K562 (cell line): ENCODE measurements around the gene DYRK1A. TPM values are rescaled to one million over a fixed set of nuclear protein-coding genes. Genes with fewer than 3 reads are reported as not detected.

Experiments used
- ATAC-seq: fragments of 200-7000 bp; cut with Tn5 transposase; 3 replicates; pipeline ENCODE4 v1.9.1; 2020; ENCODE audit warnings: moderate library complexity
- BruUV-seq: library from RNA; stranded (reverse); fragments of 400-500 nt; replicated peaks from 2 replicates; lab custom pipeline; 2021; lab: Mats Ljungman, UMichigan
- CTCF ChIA-PET: fragments of 300-600 bp; formaldehyde crosslinking; extraction: SDS; loops from one replicate; lab custom pipeline; 2021; ENCODE audit warnings: low intra/inter-chr PET ratio; lab: Yijun Ruan, JAX
- POLR2A ChIA-PET: fragments of 300-600, 350-650 bp; sonication (Branson Sonifier 250); formaldehyde crosslinking; extraction: SDS; loops from one replicate; lab custom pipeline; 2021; ENCODE audit warnings: antibody characterized with exemption, inconsistent platforms; lab: Yijun Ruan, JAX
- DNase-seq, 4 experiments: peaks; one replicate each; pipeline versions ENCODE4 v3.0.0 to v3.0.0-alpha.2; 2011 to 2018; ENCODE audit warnings: low spot score in 3 of 4, mixed read lengths in 3 of 4; ENCODE audit errors: extremely low read depth in 1 of 4
- FAIRE-seq: peaks from 2 replicates; lab custom pipeline; 2011; peaks lifted over from hg19 to GRCh38; lab: Jason Lieb, UNC
- H2AFZ ChIP-seq: 2 replicates; pipeline ENCODE4 v1.6.0; 2011; ENCODE audit warnings: low read depth, low read length, control low read depth, inconsistent platforms
- H3K27ac ChIP-seq: fragments of 200-600 bp; 3 replicates; pipeline ENCODE4 v1.8.0; 2011; ENCODE audit warnings: low read depth, mild to moderate bottlenecking, control low read depth, inconsistent platforms, low read length, moderate library complexity, mixed read lengths; ENCODE audit errors: extremely low read depth
- H3K27me3 ChIP-seq, 2 experiments: fragments of 300-600 bp in 1 of 2; 2 replicates in 1 of 2; 3 replicates in 1 of 2; pipeline versions ENCODE4 v1.6.0 to v1.8.0; 2011; ENCODE audit warnings: inconsistent platforms in 2 of 2, low read length in 2 of 2, mild to moderate bottlenecking in 1 of 2, mixed read lengths in 1 of 2, moderate library complexity in 1 of 2; ENCODE audit not compliant: control insufficient read depth in 2 of 2, insufficient read depth in 2 of 2
- H3K36me3 ChIP-seq: fragments of 300-600 bp; 3 replicates; pipeline ENCODE4 v1.8.0; 2011; ENCODE audit warnings: mild to moderate bottlenecking, low read length, inconsistent platforms; ENCODE audit not compliant: control insufficient read depth, insufficient read depth
- H3K4me1 ChIP-seq, 2 experiments: fragments of 200-600 bp in 1 of 2; replicated peaks in 1 of 2; 2 replicates in 1 of 2; 3 replicates in 1 of 2; pipeline versions ENCODE4 v1.5.1 to v1.8.0; 2011; ENCODE audit warnings: inconsistent platforms in 2 of 2, low read length in 2 of 2, mild to moderate bottlenecking in 1 of 2, mixed read lengths in 1 of 2, moderate library complexity in 1 of 2; ENCODE audit not compliant: control insufficient read depth in 2 of 2, insufficient read depth in 2 of 2
- H3K4me2 ChIP-seq: 2 replicates; pipeline ENCODE4 v1.6.1; 2011; ENCODE audit warnings: low read length, control low read depth, inconsistent platforms, mixed read lengths; ENCODE audit not compliant: insufficient read depth
- H3K4me3 ChIP-seq: fragments of 200-600 bp; sonication (generic), shearing (Covaris generic); 2 replicates; pipeline ENCODE4 v1.5.1; 2016; ENCODE audit warnings: control low read depth, inconsistent platforms
- H3K79me2 ChIP-seq: fragments of 200-600 bp; 3 replicates; pipeline ENCODE4 v1.8.0; 2011; ENCODE audit warnings: low read length, inconsistent platforms; ENCODE audit not compliant: control insufficient read depth, insufficient read depth
- H3K9ac ChIP-seq, 2 experiments: 2 replicates each; pipeline versions ENCODE4 v1.6.0 to v1.6.1; 2011; ENCODE audit warnings: low read depth in 2 of 2, low read length in 2 of 2, control low read depth in 1 of 2, inconsistent platforms in 1 of 2, mild to moderate bottlenecking in 1 of 2, mixed read lengths in 1 of 2; ENCODE audit not compliant: insufficient read depth in 1 of 2
- H3K9me1 ChIP-seq: one replicate; pipeline ENCODE4 v1.6.0; 2011; ENCODE audit warnings: inconsistent platforms, mild to moderate bottlenecking, low read length, moderate library complexity; ENCODE audit not compliant: control insufficient read depth, insufficient read depth
- H3K9me3 ChIP-seq: replicated peaks from 2 replicates; pipeline ENCODE4 v1.5.1; 2011; ENCODE audit warnings: low read depth, low read length, inconsistent platforms; ENCODE audit not compliant: control insufficient read depth, insufficient read depth
- H4K20me1 ChIP-seq: replicated peaks from 2 replicates; pipeline ENCODE4 v1.6.1; 2011; ENCODE audit warnings: low read length, inconsistent platforms, mixed read lengths; ENCODE audit not compliant: control insufficient read depth, insufficient read depth
- ESRRA ChIP-seq: fragments of 450-650 bp; IDR thresholded peaks from 2 replicates; pipeline ENCODE4 v1.6.1; 2014; ENCODE audit warnings: low read depth, mild to moderate bottlenecking, moderate library complexity, borderline replicate concordance
- PCBP1 ChIP-seq: fragments of 200-400 bp; formaldehyde crosslinking; IDR thresholded peaks from 2 replicates; pipeline ENCODE4 v1.6.1; 2018; ENCODE audit warnings: mild to moderate bottlenecking, low read depth, low read length; ENCODE audit not compliant: poor library complexity, severe bottlenecking
- THRB ChIP-seq: fragments of 450-650 bp; formaldehyde crosslinking; conservative IDR thresholded peaks from 2 replicates; pipeline ENCODE4 v1.4.0; 2022; ENCODE audit warnings: mild to moderate bottlenecking, missing genetic modification characterization
- ZNF212 ChIP-seq: fragments of 450-650 bp; formaldehyde crosslinking; IDR thresholded peaks from 2 replicates; pipeline ENCODE4 v1.4.0; 2020; ENCODE audit warnings: mild to moderate bottlenecking
- ZNF592 ChIP-seq: fragments of 450-650 bp; IDR thresholded peaks from 2 replicates; pipeline ENCODE4 v1.6.1; 2017; ENCODE audit warnings: antibody characterized with exemption, mild to moderate bottlenecking
- WGBS: fragments of 100-300 bp; shearing (Covaris generic); methylation state at CpG from one replicate; pipeline ENCODE4 v1.1.6; 2016; ENCODE audit warnings: low coverage, mixed read lengths; ENCODE audit not compliant: insufficient coverage; ENCODE audit errors: missing lambda C conversion rate; 5-methylcytosine and 5-hydroxymethylcytosine counted together
- in situ Hi-C: fragments of 300-500 bp; cut with MboI; formaldehyde crosslinking; loops from 4 replicates; pipeline ENCODE4 v1.15.0; 2018; ENCODE audit warnings: inconsistent platforms, mixed read lengths
- intact Hi-C: fragments of 100-400 bp; cut with micrococcal nuclease; formaldehyde crosslinking; loops from 2 replicates; pipeline ENCODE4 v1.14.2; 2022
- polyA plus RNA-seq, 8 experiments: library from polyadenylated mRNA; depleted of rRNA in 4 of 8; stranded (reverse) in 5 of 8; unstranded in 3 of 8; fragments of >200 nt; fragmentation: Nextera tagmentation in 2 of 8; fragmentation: Illumina TruSeq in 1 of 8; extraction: Ambion mirVana in 2 of 8; extraction: Trizol in 1 of 8; gene quantifications; 2 replicates each; pipeline versions ENCODE4 v1.2.1 to v1.2.3, GENCODE V29; 2011 to 2014; ENCODE audit warnings: inconsistent platforms in 1 of 8, missing spikeins in 1 of 8
- total RNA-seq, 7 experiments: library from RNA; depleted of rRNA in 6 of 7; stranded (reverse); fragments of >200 nt in 6 of 7; fragmentation: Illumina TruSeq in 2 of 7; extraction: Trizol in 2 of 7; gene quantifications; 2 replicates each; pipeline versions ENCODE4 v1.2.1 to v1.2.3, GENCODE V29; 2011 to 2021; ENCODE audit warnings: low replicate concordance in 1 of 7

DYRK1A gene
- total and polyA plus RNA-seq, 9 of the 15 experiments (the other 6 are each of a cell fraction or from before 2014, with no cell fraction given), result 3.7 to 64.8 (median 42.3) TPM

- peaks cover 23% of the 10 kb centered on the region for H4K20me1 ChIP-seq
- no peak overlapping the region for H2AFZ ChIP-seq
- BruUV-seq, result TSS peak; percentile 48
- H3K4me1 ChIP-seq, result peaks cover 17 to 38% of the 10 kb centered on the region in 2 experiments
- H3K4me2 ChIP-seq, result peak overlapping the region; percentile 80
- peak; percentile 75 for FAIRE-seq
- H3K27ac ChIP-seq, result peak overlapping the region; percentile 97
- intact Hi-C loops, result loop anchor here (2.0 to 10.0 kb wide), 3 partner anchors 67 to 286 kb away; partner anchors contain the start of gene VPS26C
- DNase-seq, result peak in 2 of 4 experiments; percentile 27 to 77
- in situ Hi-C loops, result no loop called here
- H3K27me3 ChIP-seq, result no peaks in the 10 kb centered on the region; a peak in 1 of 5 replicates
- H3K79me2 ChIP-seq, result peaks cover 93% of the 10 kb centered on the region
- peak overlapping the region in 1 of 2 experiments; percentile 95; a peak in 3 of 4 replicates for H3K9ac ChIP-seq
- under 1% methylated on average over 8 of the region's 8 CpGs for WGBS
- H3K36me3 ChIP-seq, result peaks cover 6% of the 10 kb centered on the region; the same call in 2 of the 3 replicates
- ChIA-PET CTCF (no interaction called here), POLR2A (interaction anchor here (1.0 to 10.5 kb wide), 7 partner anchors 12 to 175 kb away, joined by 3 to 109 read pairs (median 4); no protein-coding TSS in a partner anchor)
- ATAC-seq, result peak; percentile 22
- H3K4me3 ChIP-seq, result peak overlapping the region; percentile 88
- no peaks in the 10 kb centered on the region for H3K9me1 ChIP-seq
- H3K9me3 ChIP-seq, result no peaks in the 10 kb centered on the region
- TF ChIP-seq ZNF592, result peak; percentile 52
- TF ChIP-seq ESRRA, result peak; percentile 25; the same call in 1 of the 2 replicates
- TF ChIP-seq THRB (CRISPR knock-in tag), result no peak
- TF ChIP-seq ZNF212, result no peak
- no peak for TF ChIP-seq PCBP1
These were observed 3.8 kb downstream of the DYRK1A start for GRCh38 chr21:37370152-37371040.
